ENCODE results near the gene FUOM. TPM values are rescaled to one million over a fixed set of nuclear protein-coding genes. Genes with fewer than 3 reads are reported as not detected.

FUOM gene
- total RNA-seq, 1 experiment from 2014 or later = 33.3 TPM

- no peak overlapping the region for H3K9ac ChIP-seq (ENCODE audit: low read length)
- H3K4me1 ChIP-seq (ENCODE audit: insufficient read depth, low read length) = peaks cover 5% of the 10 kb centered on the region; the same call in 1 of the 2 replicates
- BruUV-seq (replicated peaks) = no TSS peak
- DNase-seq (no peak), ATAC-seq (no peak)
- no peak overlapping the region for H3K27ac ChIP-seq (ENCODE audit: low read length)
- H3K4me3 ChIP-seq (ENCODE audit: low read length) = no peak overlapping the region
- intact Hi-C loops (cut with micrococcal nuclease) = no loop called here
- H3K36me3 ChIP-seq (ENCODE audit: low read depth, low read length) = no peaks in the 10 kb centered on the region
- no peak overlapping the region for H3K4me2 ChIP-seq (ENCODE audit: low read length)
- no peaks in the 10 kb centered on the region for H3F3A ChIP-seq (ENCODE audit: low read length, unreplicated experiment)
- H3K9me2 ChIP-seq (replicated peaks; ENCODE audit: low read length) = no peaks in the 10 kb centered on the region
- ChIA-PET CTCF (no interaction called here), POLR2A (ENCODE audit: unreplicated experiment) (no interaction called here)
- no peaks in the 10 kb centered on the region for H3K79me2 ChIP-seq (ENCODE audit: low read length)
- no peak overlapping the region for H2AFZ ChIP-seq (ENCODE audit: low read length)
- H4K20me1 ChIP-seq (ENCODE audit: low read length) = no peaks in the 10 kb centered on the region
- TF ChIP-seq EZH2phosphoT487 (IDR thresholded peaks at IDR 0.05; ENCODE audit: borderline replicate concordance, low read length) (no peak), EZH2 (IDR thresholded peaks at IDR 0.05; ENCODE audit: low read length, unreplicated experiment) (no peak), CTCF (conservative IDR thresholded peaks at IDR 0.05; ENCODE audit: low read depth, low read length) (no peak)
- no peaks in the 10 kb centered on the region for H3K9me3 ChIP-seq (ENCODE audit: low read length)
- H3K27me3 ChIP-seq (ENCODE audit: low read length) = peaks cover 6% of the 10 kb centered on the region; the same call in 1 of the 2 replicates
These were observed 15.8 kb downstream of the FUOM start for GRCh38 chr10:133341983-133342382.

- intact Hi-C loops (cut with micrococcal nuclease) = no loop called here
- no peak for DNase-seq
- no peaks in the 10 kb centered on the region for H3K36me3 ChIP-seq (ENCODE audit: low read depth, low read length)
- H3F3A ChIP-seq (ENCODE audit: low read length, unreplicated experiment) = no peaks in the 10 kb centered on the region
- TF ChIP-seq EZH2phosphoT487 (IDR thresholded peaks at IDR 0.05; ENCODE audit: borderline replicate concordance, low read length) = no peak
- no peak for TF ChIP-seq CTCF (conservative IDR thresholded peaks at IDR 0.05; ENCODE audit: low read depth, low read length)
- TF ChIP-seq EZH2 (IDR thresholded peaks at IDR 0.05; ENCODE audit: low read length, unreplicated experiment) = no peak
- ATAC-seq = no peak
- H3K4me3 ChIP-seq (ENCODE audit: low read length) = no peak overlapping the region
- peaks cover 5% of the 10 kb centered on the region; the same call in 1 of the 2 replicates for H3K4me1 ChIP-seq (ENCODE audit: insufficient read depth, low read length)
- BruUV-seq (replicated peaks) = no TSS peak
- peaks cover 27% of the 10 kb centered on the region for H3K27me3 ChIP-seq (ENCODE audit: low read length)
- no peaks in the 10 kb centered on the region for H3K9me2 ChIP-seq (replicated peaks; ENCODE audit: low read length)
- ChIA-PET CTCF (no interaction called here), POLR2A (ENCODE audit: unreplicated experiment) (no interaction called here)
- H3K4me2 ChIP-seq (ENCODE audit: low read length) = no peak overlapping the region
- no peak overlapping the region for H3K27ac ChIP-seq (ENCODE audit: low read length)
- H4K20me1 ChIP-seq (ENCODE audit: low read length) = no peaks in the 10 kb centered on the region
- no peak overlapping the region for H2AFZ ChIP-seq (ENCODE audit: low read length)
- no peaks in the 10 kb centered on the region for H3K9me3 ChIP-seq (ENCODE audit: low read length)
- H3K79me2 ChIP-seq (ENCODE audit: low read length) = no peaks in the 10 kb centered on the region
- no peak overlapping the region for H3K9ac ChIP-seq (ENCODE audit: low read length)
These were observed 18.0 kb downstream of the FUOM start for GRCh38 chr10:133339708-133340380.
